ENCODE data around the gene MYMK.

GRCh38 chr9:133492061-133493021, 32.4 kb downstream of the MYMK start:
- TF ChIP-seq POLR2A (IDR thresholded peaks at IDR 0.05) (no peak), CTCF (IDR thresholded peaks at IDR 0.05) (no peak)
